Prostate gland (tissue), 2 donors: Measurements from ENCODE around the gene DPPA2.
"Not testable (repeated sequence)": the region's sequence is repeated elsewhere in the genome, so short reads cannot be mapped to it uniquely, and the experiment has no call there.

Experiments
- POLR2A ChIP-seq: fragments of 450-650 bp; IDR thresholded peaks from one replicate; pipeline ENCODE4 v1.6.1; 2016; ENCODE audit warnings: antibody characterized with exemption, mild to moderate bottlenecking
- TF ChIP-seq, protein P1 (sequence below), 4 experiments: fragments of 200-600 bp in 2 of 4; fragments of 450-650 bp in 2 of 4; sonication (generic) in 2 of 4; IDR thresholded peaks; 1 replicate in 3 of 4; 2 replicates in 1 of 4; pipeline ENCODE4 v1.5.1; 2016 to 2019; ENCODE audit warnings: antibody characterized with exemption in 4 of 4, mild to moderate bottlenecking in 2 of 4, moderate library complexity in 2 of 4

- TF ChIP-seq, protein P1, sequence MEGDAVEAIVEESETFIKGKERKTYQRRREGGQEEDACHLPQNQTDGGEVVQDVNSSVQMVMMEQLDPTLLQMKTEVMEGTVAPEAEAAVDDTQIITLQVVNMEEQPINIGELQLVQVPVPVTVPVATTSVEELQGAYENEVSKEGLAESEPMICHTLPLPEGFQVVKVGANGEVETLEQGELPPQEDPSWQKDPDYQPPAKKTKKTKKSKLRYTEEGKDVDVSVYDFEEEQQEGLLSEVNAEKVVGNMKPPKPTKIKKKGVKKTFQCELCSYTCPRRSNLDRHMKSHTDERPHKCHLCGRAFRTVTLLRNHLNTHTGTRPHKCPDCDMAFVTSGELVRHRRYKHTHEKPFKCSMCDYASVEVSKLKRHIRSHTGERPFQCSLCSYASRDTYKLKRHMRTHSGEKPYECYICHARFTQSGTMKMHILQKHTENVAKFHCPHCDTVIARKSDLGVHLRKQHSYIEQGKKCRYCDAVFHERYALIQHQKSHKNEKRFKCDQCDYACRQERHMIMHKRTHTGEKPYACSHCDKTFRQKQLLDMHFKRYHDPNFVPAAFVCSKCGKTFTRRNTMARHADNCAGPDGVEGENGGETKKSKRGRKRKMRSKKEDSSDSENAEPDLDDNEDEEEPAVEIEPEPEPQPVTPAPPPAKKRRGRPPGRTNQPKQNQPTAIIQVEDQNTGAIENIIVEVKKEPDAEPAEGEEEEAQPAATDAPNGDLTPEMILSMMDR (IDR thresholded peaks at IDR 0.05): not testable (repeated sequence)
- not testable (repeated sequence) for TF ChIP-seq POLR2A
Observed at GRCh38 chr3:109358809-109359208, 42.5 kb upstream of the DPPA2 start.
